Ascending aorta (tissue), 2 donors: ENCODE results near the gene RAP1GDS1. TPM values are rescaled to one million over a fixed set of nuclear protein-coding genes. Genes with fewer than 3 reads are reported as not detected.
"Not testable (repeated sequence)": the region's sequence is repeated elsewhere in the genome, so short reads cannot be mapped to it uniquely, and the experiment has no call there.

Experiments
- DNase-seq, 2 donors: peaks; one replicate each; pipeline ENCODE4 v3.0.0-alpha.2; 2019; ENCODE audit warnings: low spot score in 2 of 2
- H3K27ac ChIP-seq, 2 donors: fragments of 200-600 bp; sonication (generic); one replicate each; pipeline ENCODE4 v1.5.1; 2016 to 2017; ENCODE audit warnings: mild to moderate bottlenecking in 1 of 2
- H3K27me3 ChIP-seq: fragments of 200-600 bp; sonication (generic); one replicate; pipeline ENCODE4 v1.5.1; 2017
- H3K36me3 ChIP-seq, 2 donors: fragments of 200-600 bp; sonication (generic); one replicate each; pipeline ENCODE4 v1.5.1; 2016
- H3K4me1 ChIP-seq, 2 donors: fragments of 200-600 bp; sonication (generic); one replicate each; pipeline ENCODE4 v1.5.1; 2016 to 2017; ENCODE audit warnings: mild to moderate bottlenecking in 1 of 2
- H3K4me3 ChIP-seq, 2 donors: fragments of 200-600 bp; sonication (generic); one replicate each; pipeline ENCODE4 v1.5.1; 2016 to 2017; ENCODE audit warnings: mild to moderate bottlenecking in 1 of 2
- H3K9me3 ChIP-seq, 2 donors: fragments of 200-600 bp; sonication (generic); one replicate each; pipeline ENCODE4 v1.5.1; 2016
- CTCF ChIP-seq, 3 experiments: fragments of 200-600 bp in 2 of 3; fragments of 450-650 bp in 1 of 3; sonication (generic) in 2 of 3; IDR thresholded peaks; one replicate each; pipeline ENCODE4 v1.5.1; 2016 to 2019; ENCODE audit warnings: antibody characterized with exemption in 3 of 3, mild to moderate bottlenecking in 1 of 3, moderate library complexity in 1 of 3
- intact Hi-C: fragments of 100-400 bp; cut with DNase I; formaldehyde crosslinking; loops from one replicate; pipeline ENCODE4 v1.15.1; 2023
- total RNA-seq: library from RNA; depleted of rRNA; stranded (reverse); fragments of >200 nt; gene quantifications from one replicate; pipeline ENCODE4 v1.1.0, GENCODE V29; 2016

RAP1GDS1 gene
- total RNA-seq, 1 donor from 2014 or later: 8.3 TPM

GRCh38 chr4:98476891-98477290 is 215.7 kb downstream of the RAP1GDS1 start:
- H3K4me3 ChIP-seq: no peak overlapping the region
- intact Hi-C loops: no loop called here
- DNase-seq: no peak
- no peaks in the 10 kb centered on the region for H3K27me3 ChIP-seq
- H3K36me3 ChIP-seq: no peaks in the 10 kb centered on the region
- H3K9me3 ChIP-seq: no peaks in the 10 kb centered on the region
- no peak for TF ChIP-seq CTCF (IDR thresholded peaks at IDR 0.05)
- no peaks in the 10 kb centered on the region for H3K4me1 ChIP-seq
- no peak overlapping the region for H3K27ac ChIP-seq

GRCh38 chr4:98479590-98479989 is 218.4 kb downstream of the RAP1GDS1 start:
- H3K4me1 ChIP-seq, intact Hi-C loops, H3K36me3 ChIP-seq, DNase-seq, H3K27me3 ChIP-seq, H3K27ac ChIP-seq, H3K9me3 ChIP-seq, H3K4me3 ChIP-seq: not testable (repeated sequence)

GRCh38 chr4:98480535-98480934 is 219.4 kb downstream of the RAP1GDS1 start:
- no peaks in the 10 kb centered on the region for H3K9me3 ChIP-seq
- no peak for TF ChIP-seq CTCF (IDR thresholded peaks at IDR 0.05)
- H3K36me3 ChIP-seq: no peaks in the 10 kb centered on the region
- no peaks in the 10 kb centered on the region for H3K4me1 ChIP-seq
- H3K27ac ChIP-seq: no peak overlapping the region
- intact Hi-C loops: no loop called here
- no peaks in the 10 kb centered on the region for H3K27me3 ChIP-seq
- DNase-seq: no peak
- H3K4me3 ChIP-seq: no peak overlapping the region

- DNase-seq: no peak
- no peak overlapping the region for H3K27ac ChIP-seq
- no peaks in the 10 kb centered on the region for H3K36me3 ChIP-seq
- no peaks in the 10 kb centered on the region for H3K9me3 ChIP-seq
- no peak overlapping the region for H3K4me3 ChIP-seq
- no peaks in the 10 kb centered on the region for H3K27me3 ChIP-seq
- TF ChIP-seq CTCF (IDR thresholded peaks at IDR 0.05): no peak
- no peaks in the 10 kb centered on the region for H3K4me1 ChIP-seq
- intact Hi-C loops: no loop called here
Measured at GRCh38 chr4:98481167-98481566, 220.0 kb downstream of the RAP1GDS1 start.

- Histone ChIP-seq H3K4me1 (no peaks in the 10 kb centered on the region), H3K27ac (no peak overlapping the region), H3K27me3 (no peaks in the 10 kb centered on the region), H3K9me3 (no peaks in the 10 kb centered on the region), H3K36me3 (no peaks in the 10 kb centered on the region), H3K4me3 (no peak overlapping the region)
- TF ChIP-seq CTCF (IDR thresholded peaks at IDR 0.05): no peak
- no peak for DNase-seq
- intact Hi-C loops: no loop called here
Measured at GRCh38 chr4:98482503-98482846, 221.3 kb downstream of the RAP1GDS1 start.

- H3K27me3 ChIP-seq: no peaks in the 10 kb centered on the region
- intact Hi-C loops: no loop called here
- no peak for DNase-seq
Measured at GRCh38 chr4:98482847-98483806, 221.9 kb downstream of the RAP1GDS1 start.

More at GRCh38 chr4:98482847-98483806, 221.9 kb downstream of the RAP1GDS1 start:
- Histone ChIP-seq H3K4me1 (no peaks in the 10 kb centered on the region), H3K9me3 (no peaks in the 10 kb centered on the region), H3K36me3 (no peaks in the 10 kb centered on the region), H3K4me3 (no peak overlapping the region), H3K27ac (no peak overlapping the region)
- TF ChIP-seq CTCF (IDR thresholded peaks at IDR 0.05): no peak
